Breast epithelium (tissue), 4 donors: ENCODE results near the gene MAN1A2. TPM values are rescaled to one million over a fixed set of nuclear protein-coding genes. Genes with fewer than 3 reads are reported as not detected.

Experiments used
- DNase-seq, 2 donors: peaks; one replicate each; pipeline ENCODE4 v3.0.0-alpha.2; 2019; ENCODE audit warnings: low spot score in 2 of 2
- H3K27ac ChIP-seq, 2 donors: fragments of 200-600 bp; sonication (generic) in 1 of 2; one replicate each; pipeline ENCODE4 v1.5.1; 2016 to 2019; ENCODE audit warnings: mild to moderate bottlenecking in 1 of 2
- H3K27me3 ChIP-seq, 2 donors: fragments of 200-600 bp; sonication (generic) in 1 of 2; one replicate each; pipeline versions ENCODE4 v1.5.1 to v1.6.0; 2017 to 2019; ENCODE audit warnings: control low read depth in 1 of 2, mild to moderate bottlenecking in 1 of 2
- H3K36me3 ChIP-seq: fragments of 200-600 bp; one replicate; pipeline ENCODE4 v1.5.1; 2019
- H3K4me1 ChIP-seq, 2 donors: fragments of 200-600 bp; sonication (generic); one replicate each; pipeline ENCODE4 v1.5.1; 2016 to 2019; ENCODE audit warnings: control low read depth in 1 of 2
- H3K4me3 ChIP-seq, 3 donors: fragments of 200-600 bp; sonication (generic); 1 replicate in 2 of 3; 2 replicates in 1 of 3; pipeline ENCODE4 v1.5.1; 2016 to 2019; ENCODE audit warnings: mild to moderate bottlenecking in 3 of 3, moderate library complexity in 2 of 3
- H3K9me3 ChIP-seq, 2 donors: fragments of 200-600 bp; sonication (generic) in 1 of 2; one replicate each; pipeline ENCODE4 v1.5.1; 2016 to 2019; ENCODE audit warnings: control low read depth in 1 of 2
- POLR2A ChIP-seq: fragments of 450-650 bp; IDR thresholded peaks from one replicate; pipeline ENCODE4 v1.6.1; 2016; ENCODE audit warnings: antibody characterized with exemption, mild to moderate bottlenecking, moderate library complexity
- POLR2AphosphoS5 ChIP-seq, 3 donors: sonication (generic); formaldehyde crosslinking; IDR thresholded peaks; one replicate each; pipeline ENCODE4 v1.6.1; 2017; ENCODE audit warnings: antibody characterized with exemption in 3 of 3
- intact Hi-C: fragments of 100-400 bp; cut with DNase I; formaldehyde crosslinking; loops from one replicate; pipeline ENCODE4 v1.15.1; 2023; ENCODE audit warnings: low total_unique reads
- total RNA-seq, 3 donors: library from RNA; depleted of rRNA; stranded (reverse); fragments of >200 nt; gene quantifications; one replicate each; pipeline ENCODE4 v1.1.0, GENCODE V29; 2016
- TF ChIP-seq, protein P1 (sequence below), 3 donors: fragments of 450-650 bp; IDR thresholded peaks; one replicate each; pipeline ENCODE4 v1.5.1; 2016 to 2017; ENCODE audit warnings: antibody characterized with exemption in 3 of 3, mild to moderate bottlenecking in 3 of 3, moderate library complexity in 3 of 3

The MAN1A2 gene
- total RNA-seq, 3 donors from 2014 or later, result 40.2 to 52.8 (median 43.3) TPM

DNA sequence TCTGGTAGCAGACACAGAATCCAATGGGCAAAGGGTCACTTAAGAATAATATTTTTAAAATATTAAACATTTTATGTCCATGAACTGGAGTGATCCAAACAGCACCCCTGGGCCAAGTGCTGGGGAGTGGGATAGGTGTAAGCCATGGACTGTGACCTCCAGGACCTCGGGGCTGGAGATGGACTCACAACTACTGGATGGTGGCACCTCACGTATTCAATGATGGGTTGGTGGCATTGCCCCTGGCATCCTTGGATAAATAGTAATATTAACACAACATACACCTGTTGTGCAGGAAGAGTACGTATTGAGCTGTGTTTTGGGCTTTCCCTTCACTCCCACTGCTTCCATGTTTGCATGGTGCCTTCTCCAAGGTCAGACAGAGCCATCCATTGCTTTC, 199.3 kb downstream of the MAN1A2 start:
- intact Hi-C loops, result loop anchor here (5.0 kb wide), 1 partner anchor 599 kb away; no protein-coding TSS in a partner anchor
- no peak for DNase-seq
- no peaks in the 10 kb centered on the region for H3K9me3 ChIP-seq
- TF ChIP-seq POLR2A, result no peak
- TF ChIP-seq, protein P1, sequence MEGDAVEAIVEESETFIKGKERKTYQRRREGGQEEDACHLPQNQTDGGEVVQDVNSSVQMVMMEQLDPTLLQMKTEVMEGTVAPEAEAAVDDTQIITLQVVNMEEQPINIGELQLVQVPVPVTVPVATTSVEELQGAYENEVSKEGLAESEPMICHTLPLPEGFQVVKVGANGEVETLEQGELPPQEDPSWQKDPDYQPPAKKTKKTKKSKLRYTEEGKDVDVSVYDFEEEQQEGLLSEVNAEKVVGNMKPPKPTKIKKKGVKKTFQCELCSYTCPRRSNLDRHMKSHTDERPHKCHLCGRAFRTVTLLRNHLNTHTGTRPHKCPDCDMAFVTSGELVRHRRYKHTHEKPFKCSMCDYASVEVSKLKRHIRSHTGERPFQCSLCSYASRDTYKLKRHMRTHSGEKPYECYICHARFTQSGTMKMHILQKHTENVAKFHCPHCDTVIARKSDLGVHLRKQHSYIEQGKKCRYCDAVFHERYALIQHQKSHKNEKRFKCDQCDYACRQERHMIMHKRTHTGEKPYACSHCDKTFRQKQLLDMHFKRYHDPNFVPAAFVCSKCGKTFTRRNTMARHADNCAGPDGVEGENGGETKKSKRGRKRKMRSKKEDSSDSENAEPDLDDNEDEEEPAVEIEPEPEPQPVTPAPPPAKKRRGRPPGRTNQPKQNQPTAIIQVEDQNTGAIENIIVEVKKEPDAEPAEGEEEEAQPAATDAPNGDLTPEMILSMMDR (IDR thresholded peaks at IDR 0.05), result no peak
- no peak for TF ChIP-seq POLR2AphosphoS5 (IDR thresholded peaks at IDR 0.05)
- no peaks in the 10 kb centered on the region for H3K36me3 ChIP-seq
- no peaks in the 10 kb centered on the region for H3K27me3 ChIP-seq
- H3K4me1 ChIP-seq, result no peaks in the 10 kb centered on the region
- no peak overlapping the region for H3K27ac ChIP-seq
- no peak overlapping the region for H3K4me3 ChIP-seq

DNA sequence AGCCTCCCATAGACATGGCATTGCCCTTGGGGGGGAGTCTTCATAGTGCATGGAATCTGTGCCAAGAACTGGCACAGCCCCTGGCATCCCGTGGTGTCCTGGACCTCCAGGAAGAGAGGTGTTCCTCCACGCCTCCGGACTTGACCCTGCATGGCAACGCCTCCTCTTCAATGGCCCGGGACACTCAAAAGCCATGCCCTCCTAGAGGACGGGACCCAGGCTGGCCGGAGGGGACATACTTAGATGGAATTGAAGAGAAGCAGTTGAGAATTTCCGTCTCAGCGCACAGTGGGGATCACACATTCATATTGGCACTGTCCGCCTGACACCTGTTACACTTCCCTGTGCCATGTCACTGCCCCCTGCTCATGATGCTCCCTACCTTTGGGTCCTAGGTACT, 200.2 kb downstream of the MAN1A2 start:
- no peak overlapping the region for H3K27ac ChIP-seq
- no peaks in the 10 kb centered on the region for H3K27me3 ChIP-seq
- H3K4me3 ChIP-seq, result no peak overlapping the region
- H3K4me1 ChIP-seq, result no peaks in the 10 kb centered on the region
- no peak for DNase-seq
- no peaks in the 10 kb centered on the region for H3K9me3 ChIP-seq
- H3K36me3 ChIP-seq, result no peaks in the 10 kb centered on the region
- TF ChIP-seq POLR2AphosphoS5 (IDR thresholded peaks at IDR 0.05) (no peak), POLR2A (no peak)
- TF ChIP-seq, protein P1 (IDR thresholded peaks at IDR 0.05), result no peak
- intact Hi-C loops, result loop anchor here (5.0 kb wide), 1 partner anchor 600 kb away; no protein-coding TSS in a partner anchor

DNA sequence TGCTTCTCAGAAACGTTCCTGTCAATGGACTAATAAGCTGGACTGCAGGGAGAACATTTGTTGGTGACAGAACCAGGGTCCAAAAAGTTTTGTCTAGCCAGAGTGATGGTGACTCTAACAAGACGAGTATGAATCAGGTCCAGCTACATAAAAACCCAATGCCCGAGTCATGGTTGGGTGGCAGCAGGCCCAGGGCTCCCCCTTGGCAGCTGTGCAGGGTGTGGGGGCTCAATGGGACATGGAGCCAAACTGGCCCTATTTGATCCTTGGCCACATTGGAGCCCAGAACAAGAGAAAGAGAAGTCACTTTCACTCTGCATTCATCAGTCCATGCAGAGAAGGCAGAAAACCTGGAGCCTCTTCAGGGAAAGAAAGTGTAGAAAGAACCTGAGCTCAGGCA, 200.7 kb downstream of the MAN1A2 start:
- no peaks in the 10 kb centered on the region for H3K36me3 ChIP-seq
- TF ChIP-seq, protein P1 (IDR thresholded peaks at IDR 0.05), result no peak
- TF ChIP-seq POLR2A, result no peak
- TF ChIP-seq POLR2AphosphoS5 (IDR thresholded peaks at IDR 0.05), result no peak
- H3K4me1 ChIP-seq, result no peaks in the 10 kb centered on the region
- DNase-seq, result no peak
- intact Hi-C loops, result loop anchor here (5.0 kb wide), 1 partner anchor 601 kb away; no protein-coding TSS in a partner anchor
- H3K4me3 ChIP-seq, result no peak overlapping the region
- H3K9me3 ChIP-seq, result no peaks in the 10 kb centered on the region
- H3K27ac ChIP-seq, result no peak overlapping the region
- H3K27me3 ChIP-seq, result no peaks in the 10 kb centered on the region

DNA sequence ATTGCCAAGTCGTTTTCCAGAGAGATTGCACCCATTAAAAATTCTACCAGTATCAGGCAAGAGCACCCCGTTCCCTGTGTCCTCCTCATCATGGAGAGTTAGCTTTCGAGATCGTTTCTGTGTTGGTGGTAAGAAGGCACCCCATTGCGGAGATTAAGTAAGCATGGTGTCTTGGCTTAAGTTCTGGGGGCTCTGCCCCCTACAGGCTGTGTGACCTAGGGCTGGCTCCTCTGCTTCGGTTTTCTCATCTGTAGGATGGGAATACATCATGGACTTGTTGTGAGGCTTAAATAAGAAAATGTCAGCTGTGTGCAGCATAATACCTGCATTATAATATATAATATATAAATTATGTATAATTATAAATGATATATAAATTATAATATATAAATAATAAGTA, 201.8 kb downstream of the MAN1A2 start:
- Histone ChIP-seq H3K9me3 (no peaks in the 10 kb centered on the region), H3K4me3 (no peak overlapping the region), H3K4me1 (no peaks in the 10 kb centered on the region), H3K27me3 (no peaks in the 10 kb centered on the region), H3K36me3 (no peaks in the 10 kb centered on the region), H3K27ac (no peak overlapping the region)
- DNase-seq, result no peak
- intact Hi-C loops, result loop anchor here (5.0 kb wide), 1 partner anchor 602 kb away; no protein-coding TSS in a partner anchor
- TF ChIP-seq, protein P1 (IDR thresholded peaks at IDR 0.05), result no peak
- no peak for TF ChIP-seq POLR2A
- TF ChIP-seq POLR2AphosphoS5 (IDR thresholded peaks at IDR 0.05), result no peak

DNA sequence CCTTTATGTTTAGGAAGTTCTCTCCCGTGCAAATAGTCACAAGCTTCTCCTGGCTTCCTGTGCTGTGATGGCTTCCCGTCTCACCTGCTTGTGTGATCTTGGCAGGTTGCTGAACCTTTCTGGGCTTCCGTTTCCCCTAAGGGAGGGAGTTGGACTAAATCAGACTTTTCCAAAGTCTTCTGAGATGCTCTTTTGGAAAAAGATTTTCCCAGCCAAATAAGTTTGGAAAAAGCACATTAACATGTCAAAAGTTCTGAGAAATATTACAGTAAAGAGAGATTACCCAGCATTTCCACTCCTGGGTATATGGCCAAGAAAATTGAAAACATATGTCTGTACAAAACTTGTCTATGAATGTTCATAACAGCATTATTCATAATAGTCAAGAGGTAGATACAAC, 202.6 kb downstream of the MAN1A2 start:
- no peaks in the 10 kb centered on the region for H3K4me1 ChIP-seq
- DNase-seq, result no peak
- no peaks in the 10 kb centered on the region for H3K27me3 ChIP-seq
- TF ChIP-seq POLR2AphosphoS5 (IDR thresholded peaks at IDR 0.05) (no peak), POLR2A (no peak)
- TF ChIP-seq, protein P1 (IDR thresholded peaks at IDR 0.05), result no peak
- intact Hi-C loops, result loop anchor here (5.0 kb wide), 1 partner anchor 603 kb away; no protein-coding TSS in a partner anchor
- no peaks in the 10 kb centered on the region for H3K9me3 ChIP-seq
- H3K4me3 ChIP-seq, result no peak overlapping the region
- no peak overlapping the region for H3K27ac ChIP-seq
- no peaks in the 10 kb centered on the region for H3K36me3 ChIP-seq
